GM21786 (cell line): ENCODE results near the gene OR52E8.

ENCODE experiments used
- ATAC-seq: cut with Tn5 transposase; IDR thresholded peaks from one replicate; pipeline ENCODE4 v1.9.1; 2021; ENCODE audit not compliant: unreplicated experiment

The OR52E8 gene

GRCh38 chr11:5808500-5809121 lies 48.9 kb downstream of the OR52E8 start, which contains the start of gene OR52N2:
TSS of gene OR52N2 (plus strand) at chr11:5808924. CDS start at chr11:5820336, 11,412 bp downstream.
- ATAC-seq = peak; percentile 91

GRCh38 chr11:5807580-5807979 lies 49.9 kb downstream of the OR52E8 start:
- ATAC-seq = no peak
